Measurements from ENCODE around the gene SLIT3.

GRCh38 chr5:168728546-168729211 lies 572.3 kb downstream of the SLIT3 start:
- TF ChIP-seq EZH2 (IDR thresholded peaks at IDR 0.05; ENCODE audit: low read depth, unreplicated experiment) = no peak
- no peak for TF ChIP-seq ZNF331 (CRISPR knock-in tag; IDR thresholded peaks at IDR 0.05; ENCODE audit: low read depth)
- TF ChIP-seq, protein P1, sequence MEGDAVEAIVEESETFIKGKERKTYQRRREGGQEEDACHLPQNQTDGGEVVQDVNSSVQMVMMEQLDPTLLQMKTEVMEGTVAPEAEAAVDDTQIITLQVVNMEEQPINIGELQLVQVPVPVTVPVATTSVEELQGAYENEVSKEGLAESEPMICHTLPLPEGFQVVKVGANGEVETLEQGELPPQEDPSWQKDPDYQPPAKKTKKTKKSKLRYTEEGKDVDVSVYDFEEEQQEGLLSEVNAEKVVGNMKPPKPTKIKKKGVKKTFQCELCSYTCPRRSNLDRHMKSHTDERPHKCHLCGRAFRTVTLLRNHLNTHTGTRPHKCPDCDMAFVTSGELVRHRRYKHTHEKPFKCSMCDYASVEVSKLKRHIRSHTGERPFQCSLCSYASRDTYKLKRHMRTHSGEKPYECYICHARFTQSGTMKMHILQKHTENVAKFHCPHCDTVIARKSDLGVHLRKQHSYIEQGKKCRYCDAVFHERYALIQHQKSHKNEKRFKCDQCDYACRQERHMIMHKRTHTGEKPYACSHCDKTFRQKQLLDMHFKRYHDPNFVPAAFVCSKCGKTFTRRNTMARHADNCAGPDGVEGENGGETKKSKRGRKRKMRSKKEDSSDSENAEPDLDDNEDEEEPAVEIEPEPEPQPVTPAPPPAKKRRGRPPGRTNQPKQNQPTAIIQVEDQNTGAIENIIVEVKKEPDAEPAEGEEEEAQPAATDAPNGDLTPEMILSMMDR (conservative IDR thresholded peaks at IDR 0.05; ENCODE audit: low read depth in 2 of 2) = no peak
- no peak for TF ChIP-seq JUNB (IDR thresholded peaks at IDR 0.05; ENCODE audit: unreplicated experiment)
- TF ChIP-seq ETS1 (IDR thresholded peaks at IDR 0.05) = no peak
- TF ChIP-seq, protein P2, sequence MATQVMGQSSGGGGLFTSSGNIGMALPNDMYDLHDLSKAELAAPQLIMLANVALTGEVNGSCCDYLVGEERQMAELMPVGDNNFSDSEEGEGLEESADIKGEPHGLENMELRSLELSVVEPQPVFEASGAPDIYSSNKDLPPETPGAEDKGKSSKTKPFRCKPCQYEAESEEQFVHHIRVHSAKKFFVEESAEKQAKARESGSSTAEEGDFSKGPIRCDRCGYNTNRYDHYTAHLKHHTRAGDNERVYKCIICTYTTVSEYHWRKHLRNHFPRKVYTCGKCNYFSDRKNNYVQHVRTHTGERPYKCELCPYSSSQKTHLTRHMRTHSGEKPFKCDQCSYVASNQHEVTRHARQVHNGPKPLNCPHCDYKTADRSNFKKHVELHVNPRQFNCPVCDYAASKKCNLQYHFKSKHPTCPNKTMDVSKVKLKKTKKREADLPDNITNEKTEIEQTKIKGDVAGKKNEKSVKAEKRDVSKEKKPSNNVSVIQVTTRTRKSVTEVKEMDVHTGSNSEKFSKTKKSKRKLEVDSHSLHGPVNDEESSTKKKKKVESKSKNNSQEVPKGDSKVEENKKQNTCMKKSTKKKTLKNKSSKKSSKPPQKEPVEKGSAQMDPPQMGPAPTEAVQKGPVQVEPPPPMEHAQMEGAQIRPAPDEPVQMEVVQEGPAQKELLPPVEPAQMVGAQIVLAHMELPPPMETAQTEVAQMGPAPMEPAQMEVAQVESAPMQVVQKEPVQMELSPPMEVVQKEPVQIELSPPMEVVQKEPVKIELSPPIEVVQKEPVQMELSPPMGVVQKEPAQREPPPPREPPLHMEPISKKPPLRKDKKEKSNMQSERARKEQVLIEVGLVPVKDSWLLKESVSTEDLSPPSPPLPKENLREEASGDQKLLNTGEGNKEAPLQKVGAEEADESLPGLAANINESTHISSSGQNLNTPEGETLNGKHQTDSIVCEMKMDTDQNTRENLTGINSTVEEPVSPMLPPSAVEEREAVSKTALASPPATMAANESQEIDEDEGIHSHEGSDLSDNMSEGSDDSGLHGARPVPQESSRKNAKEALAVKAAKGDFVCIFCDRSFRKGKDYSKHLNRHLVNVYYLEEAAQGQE (IDR thresholded peaks at IDR 0.05; ENCODE audit: unreplicated experiment) = no peak
- no peak for TF ChIP-seq CREB1 (CRISPR knock-in tag; IDR thresholded peaks at IDR 0.05; ENCODE audit: low read depth)
- TF ChIP-seq POLR2AphosphoS5 (IDR thresholded peaks at IDR 0.05; ENCODE audit: low read depth) = no peak
- no peak for TF ChIP-seq EZH2phosphoT487 (IDR thresholded peaks at IDR 0.05; ENCODE audit: unreplicated experiment)
- TF ChIP-seq STAT1 (IDR thresholded peaks at IDR 0.05; ENCODE audit: unreplicated experiment) = no peak
- no peak for TF ChIP-seq NANOG (IDR thresholded peaks at IDR 0.05; ENCODE audit: borderline replicate concordance)
- TF ChIP-seq ZNF114 (CRISPR knock-in tag; IDR thresholded peaks at IDR 0.05) = no peak

All from GM23338 (cell line).